ENCODE data around the gene KIFC3.

GRCh38 chr16:57799600-57800199, 2.6 kb downstream of the KIFC3 start:
- TF ChIP-seq CTCF (IDR thresholded peaks at IDR 0.05) (no peak), POLR2A (IDR thresholded peaks at IDR 0.05) (no peak), POLR2AphosphoS5 (IDR thresholded peaks at IDR 0.05; ENCODE audit: insufficient read depth in 1 of 2, low read depth in 1 of 2) (no peak)

All from vagina (tissue), 2 donors.